ENCODE measurements around the gene BICRA. TPM values are rescaled to one million over a fixed set of nuclear protein-coding genes. Genes with fewer than 3 reads are reported as not detected.

The BICRA gene
- polyA plus RNA-seq, 1 of the 3 experiments (the other 2 are of a cell fraction), result 1.4 TPM

- peaks cover 5 to 11% of the 10 kb centered on the region in 2 experiments for H3K36me3 ChIP-seq (replicated peaks in 1 of 2; ENCODE audit: control insufficient read depth in 1 of 2, insufficient read depth in 2 of 2, low read length in 1 of 2)
- 94% methylated on average over 2 of the region's 2 CpGs for WGBS (ENCODE audit: low lambda C conversion rate)
- CTCF ChIA-PET, result no interaction called here
- H3K9ac ChIP-seq, result no peak overlapping the region
- TF ChIP-seq RAD21 (IDR thresholded peaks at IDR 0.05; ENCODE audit: low read length) (no peak), RXRA (IDR thresholded peaks at IDR 0.05; ENCODE audit: borderline replicate concordance, low read depth) (no peak), YY1 (IDR thresholded peaks at IDR 0.05; ENCODE audit: low read depth) (no peak), NRF1 (IDR thresholded peaks at IDR 0.05; ENCODE audit: low read depth, low read length) (no peak), GABPA (IDR thresholded peaks at IDR 0.05; ENCODE audit: low read depth) (no peak)
- no peak for DNase-seq
- no peaks in the 10 kb centered on the region for H3K9me3 ChIP-seq
- H3K4me3 ChIP-seq (ENCODE audit: low read depth in 2 of 2, low read length in 1 of 2), result no peak overlapping the region
- peaks cover 0 to 2% of the 10 kb centered on the region in 2 experiments; a peak in 1 of 4 replicates for H3K4me1 ChIP-seq (ENCODE audit: control insufficient read depth in 1 of 2, insufficient read depth in 2 of 2, low read depth in 1 of 2, low read length in 1 of 2)
- POLR2A ChIA-PET, result no interaction called here
- H3K4me2 ChIP-seq, result no peak overlapping the region
- no peak overlapping the region for H3K27ac ChIP-seq (ENCODE audit: low read depth in 2 of 2, low read length in 1 of 2)
- peaks cover 3% of the 10 kb centered on the region for H3F3A ChIP-seq (replicated peaks; ENCODE audit: insufficient read depth)
- no peaks in the 10 kb centered on the region for H3K9me2 ChIP-seq
- H3K79me2 ChIP-seq (ENCODE audit: insufficient read depth), result peaks cover 42% of the 10 kb centered on the region
- H4K20me1 ChIP-seq (ENCODE audit: insufficient read depth), result peaks cover 29% of the 10 kb centered on the region; the same call in 1 of the 2 replicates
- no peak overlapping the region for H2AFZ ChIP-seq (ENCODE audit: low read depth)
- no peaks in the 10 kb centered on the region for H3K27me3 ChIP-seq (ENCODE audit: insufficient read depth)
Measured at GRCh38 chr19:47671499-47671898, 62.6 kb downstream of the BICRA start.

- no peak overlapping the region for H2AFZ ChIP-seq (ENCODE audit: low read depth)
- peaks cover 23% of the 10 kb centered on the region for H3K79me2 ChIP-seq (ENCODE audit: insufficient read depth)
- H3K36me3 ChIP-seq (replicated peaks in 1 of 2; ENCODE audit: control insufficient read depth in 1 of 2, insufficient read depth in 2 of 2, low read length in 1 of 2), result peaks cover 5 to 16% of the 10 kb centered on the region in 2 experiments
- H3K4me1 ChIP-seq (ENCODE audit: control insufficient read depth in 1 of 2, insufficient read depth in 2 of 2, low read depth in 1 of 2, low read length in 1 of 2), result no peaks in the 10 kb centered on the region
- TF ChIP-seq FOSL2 (IDR thresholded peaks at IDR 0.05; ENCODE audit: borderline replicate concordance, low read depth) (no peak), MAX (IDR thresholded peaks at IDR 0.05; ENCODE audit: low read depth) (no peak), SMC3 (IDR thresholded peaks at IDR 0.05; ENCODE audit: low read depth, low read length) (no peak), POLR2AphosphoS5 (IDR thresholded peaks at IDR 0.05; ENCODE audit: low read depth, low read length) (no peak), CTCF (IDR thresholded peaks at IDR 0.05) (no peak), USF1 (IDR thresholded peaks at IDR 0.05; ENCODE audit: borderline replicate concordance, low read depth) (no peak), TEAD4 (IDR thresholded peaks at IDR 0.05; ENCODE audit: borderline replicate concordance, insufficient read depth) (no peak), EZH2phosphoT487 (IDR thresholded peaks at IDR 0.05; ENCODE audit: borderline replicate concordance, low read depth) (no peak), YY1 (IDR thresholded peaks at IDR 0.05; ENCODE audit: low read depth) (no peak), MEF2A (IDR thresholded peaks at IDR 0.05; ENCODE audit: borderline replicate concordance, low read depth) (no peak)
- H4K20me1 ChIP-seq (ENCODE audit: insufficient read depth), result peaks cover 21% of the 10 kb centered on the region; the same call in 1 of the 2 replicates
- no peak overlapping the region for H3K9ac ChIP-seq
- no peak overlapping the region for H3K27ac ChIP-seq (ENCODE audit: low read depth in 2 of 2, low read length in 1 of 2)
- WGBS (ENCODE audit: low lambda C conversion rate), result 90% methylated on average over 7 of the region's 7 CpGs
- no peak for DNase-seq
- POLR2A ChIA-PET, result no interaction called here
- H3K27me3 ChIP-seq (ENCODE audit: insufficient read depth), result no peaks in the 10 kb centered on the region
- CTCF ChIA-PET, result no interaction called here
- H3K9me3 ChIP-seq, result no peaks in the 10 kb centered on the region
- H3F3A ChIP-seq (replicated peaks; ENCODE audit: insufficient read depth), result peaks cover 3% of the 10 kb centered on the region
- no peak overlapping the region for H3K4me2 ChIP-seq
- no peaks in the 10 kb centered on the region for H3K9me2 ChIP-seq
- no peak overlapping the region for H3K4me3 ChIP-seq (ENCODE audit: low read depth in 2 of 2, low read length in 1 of 2)
Measured at GRCh38 chr19:47673426-47673825, 64.5 kb downstream of the BICRA start.

All from SK-N-SH (cell line).